ENCODE measurements around the gene FCRL3. TPM values are rescaled to one million over a fixed set of nuclear protein-coding genes. Genes with fewer than 3 reads are reported as not detected.

The FCRL3 gene
- total and polyA plus RNA-seq, 2 experiments from 2014 or later, result not detected

DNA sequence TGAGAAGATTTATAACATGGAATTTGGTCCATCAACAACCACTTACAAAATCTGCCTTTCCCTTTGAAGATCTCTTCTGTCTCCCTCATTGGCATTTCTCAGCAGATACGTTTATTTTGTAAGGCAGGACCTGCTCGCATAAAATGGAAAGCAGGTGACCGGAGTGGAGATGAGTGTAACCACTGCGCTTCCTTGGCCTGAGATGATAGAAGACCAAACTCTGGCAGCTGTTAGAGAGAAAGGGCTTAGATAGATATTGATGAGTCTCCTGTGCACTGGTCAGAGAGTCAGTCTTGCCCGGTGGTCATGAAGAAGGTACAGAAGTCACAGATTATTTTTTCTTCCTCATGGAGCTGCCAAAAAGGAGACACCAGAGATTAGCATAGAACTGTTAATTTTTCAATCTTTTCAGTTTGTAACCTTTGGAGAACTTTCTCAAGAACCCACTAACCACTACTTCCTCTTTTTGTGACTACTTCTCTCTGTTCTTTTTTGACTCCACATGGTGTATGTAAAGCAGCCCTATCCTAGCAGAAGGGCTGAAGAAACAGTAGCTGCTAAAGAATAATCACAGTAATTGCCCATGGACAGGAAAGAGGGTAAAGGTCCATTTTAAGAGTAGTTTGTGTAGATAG, 47.6 kb downstream of the FCRL3 start:
- no peak overlapping the region for H3K4me3 ChIP-seq
- no peak overlapping the region for H3K27ac ChIP-seq
- TF ChIP-seq EZH2 (IDR thresholded peaks at IDR 0.05; ENCODE audit: borderline replicate concordance) (no peak), EZH2phosphoT487 (IDR thresholded peaks at IDR 0.05; ENCODE audit: low read depth, severe bottlenecking, unreplicated experiment) (no peak)
- TF ChIP-seq, protein P1, sequence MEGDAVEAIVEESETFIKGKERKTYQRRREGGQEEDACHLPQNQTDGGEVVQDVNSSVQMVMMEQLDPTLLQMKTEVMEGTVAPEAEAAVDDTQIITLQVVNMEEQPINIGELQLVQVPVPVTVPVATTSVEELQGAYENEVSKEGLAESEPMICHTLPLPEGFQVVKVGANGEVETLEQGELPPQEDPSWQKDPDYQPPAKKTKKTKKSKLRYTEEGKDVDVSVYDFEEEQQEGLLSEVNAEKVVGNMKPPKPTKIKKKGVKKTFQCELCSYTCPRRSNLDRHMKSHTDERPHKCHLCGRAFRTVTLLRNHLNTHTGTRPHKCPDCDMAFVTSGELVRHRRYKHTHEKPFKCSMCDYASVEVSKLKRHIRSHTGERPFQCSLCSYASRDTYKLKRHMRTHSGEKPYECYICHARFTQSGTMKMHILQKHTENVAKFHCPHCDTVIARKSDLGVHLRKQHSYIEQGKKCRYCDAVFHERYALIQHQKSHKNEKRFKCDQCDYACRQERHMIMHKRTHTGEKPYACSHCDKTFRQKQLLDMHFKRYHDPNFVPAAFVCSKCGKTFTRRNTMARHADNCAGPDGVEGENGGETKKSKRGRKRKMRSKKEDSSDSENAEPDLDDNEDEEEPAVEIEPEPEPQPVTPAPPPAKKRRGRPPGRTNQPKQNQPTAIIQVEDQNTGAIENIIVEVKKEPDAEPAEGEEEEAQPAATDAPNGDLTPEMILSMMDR (IDR thresholded peaks at IDR 0.05; ENCODE audit: poor library complexity), result no peak
- no peaks in the 10 kb centered on the region for H3K9me3 ChIP-seq (ENCODE audit: low read depth)
- H3K79me2 ChIP-seq, result no peaks in the 10 kb centered on the region
- 87% methylated on average over 5 of the region's 5 CpGs for WGBS (ENCODE audit: low lambda C conversion rate, missing lambda C conversion rate)
- H2AFZ ChIP-seq, result no peak overlapping the region
- no peaks in the 10 kb centered on the region for H3K9me2 ChIP-seq (replicated peaks; ENCODE audit: insufficient read depth)
- peaks cover 9% of the 10 kb centered on the region for H3K27me3 ChIP-seq
- no peaks in the 10 kb centered on the region for H3K36me3 ChIP-seq (replicated peaks; ENCODE audit: insufficient read depth, low read depth)
- no peaks in the 10 kb centered on the region for H4K20me1 ChIP-seq (ENCODE audit: insufficient read depth, poor library complexity, severe bottlenecking)
- no peak overlapping the region for H3K4me2 ChIP-seq
- no peaks in the 10 kb centered on the region for H3K4me1 ChIP-seq (ENCODE audit: insufficient read depth)
- DNase-seq (ENCODE audit: low spot score), result no peak

DNA sequence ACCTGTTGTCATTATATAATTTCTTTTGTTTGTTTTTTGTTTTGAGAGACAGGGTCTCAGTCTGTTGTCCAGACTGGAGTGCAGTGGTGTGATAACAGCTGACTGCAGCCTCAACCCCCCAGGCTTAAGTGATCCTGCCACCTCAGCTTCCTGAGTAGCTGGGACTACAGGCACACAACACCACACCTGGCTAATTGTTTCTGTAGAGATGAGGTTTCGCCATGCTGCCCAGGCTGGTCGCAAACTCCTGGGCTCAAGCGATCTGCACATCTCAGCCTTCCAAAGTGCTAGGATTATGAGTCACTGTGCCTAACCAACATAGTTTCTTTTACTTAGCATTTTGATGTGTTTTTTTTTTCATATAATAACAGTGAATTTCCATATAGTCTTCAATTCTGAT, 52.3 kb downstream of the FCRL3 start:
- no peak for DNase-seq (ENCODE audit: low spot score)
- Histone ChIP-seq H3K79me2 (no peaks in the 10 kb centered on the region), H3K9me2 (replicated peaks; ENCODE audit: insufficient read depth) (no peaks in the 10 kb centered on the region), H3K9me3 (ENCODE audit: low read depth) (no peaks in the 10 kb centered on the region), H3K4me1 (ENCODE audit: insufficient read depth) (no peaks in the 10 kb centered on the region), H3K27ac (no peak overlapping the region), H2AFZ (no peak overlapping the region), H3K36me3 (replicated peaks; ENCODE audit: insufficient read depth, low read depth) (no peaks in the 10 kb centered on the region), H3K4me2 (no peak overlapping the region), H3K4me3 (no peak overlapping the region), H4K20me1 (ENCODE audit: insufficient read depth, poor library complexity, severe bottlenecking) (no peaks in the 10 kb centered on the region), H3K27me3 (peaks cover 9% of the 10 kb centered on the region)
- no peak for TF ChIP-seq EZH2phosphoT487 (IDR thresholded peaks at IDR 0.05; ENCODE audit: low read depth, severe bottlenecking, unreplicated experiment)
- TF ChIP-seq, protein P1 (IDR thresholded peaks at IDR 0.05; ENCODE audit: poor library complexity), result no peak
- WGBS (ENCODE audit: low lambda C conversion rate, missing lambda C conversion rate), result 84% methylated on average over 3 of the region's 3 CpGs

DNA sequence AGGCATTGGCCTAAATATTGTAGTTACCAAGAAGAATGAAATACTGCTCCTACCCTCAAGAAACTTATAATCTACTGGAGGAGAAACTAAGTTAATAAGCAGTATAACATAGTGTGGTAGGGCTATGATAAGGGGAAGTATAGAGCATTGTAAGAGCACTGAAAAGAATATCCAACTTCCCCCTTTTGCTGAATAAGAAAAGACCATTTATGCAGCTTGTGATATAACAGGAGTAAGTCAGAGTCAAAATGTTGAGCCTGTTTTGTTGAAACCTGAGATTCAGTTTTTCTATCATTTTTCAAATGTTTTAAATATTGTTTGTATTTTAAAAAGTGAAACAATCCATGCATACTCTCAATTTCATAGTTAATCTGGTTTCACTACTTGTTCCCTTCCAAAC, 54.4 kb downstream of the FCRL3 start:
- no peak overlapping the region for H2AFZ ChIP-seq
- DNase-seq (ENCODE audit: low spot score), result no peak
- H4K20me1 ChIP-seq (ENCODE audit: insufficient read depth, poor library complexity, severe bottlenecking), result no peaks in the 10 kb centered on the region
- no peaks in the 10 kb centered on the region for H3K9me2 ChIP-seq (replicated peaks; ENCODE audit: insufficient read depth)
- TF ChIP-seq, protein P1 (IDR thresholded peaks at IDR 0.05; ENCODE audit: poor library complexity), result no peak
- TF ChIP-seq EZH2 (IDR thresholded peaks at IDR 0.05; ENCODE audit: borderline replicate concordance) (no peak), EZH2phosphoT487 (IDR thresholded peaks at IDR 0.05; ENCODE audit: low read depth, severe bottlenecking, unreplicated experiment) (no peak)
- H3K4me2 ChIP-seq, result no peak overlapping the region
- H3K36me3 ChIP-seq (replicated peaks; ENCODE audit: insufficient read depth, low read depth), result no peaks in the 10 kb centered on the region
- H3K9me3 ChIP-seq (ENCODE audit: low read depth), result no peaks in the 10 kb centered on the region
- H3K4me1 ChIP-seq (ENCODE audit: insufficient read depth), result no peaks in the 10 kb centered on the region
- no peak overlapping the region for H3K27ac ChIP-seq
- H3K27me3 ChIP-seq, result peaks cover 4% of the 10 kb centered on the region
- no peak overlapping the region for H3K4me3 ChIP-seq
- H3K79me2 ChIP-seq, result no peaks in the 10 kb centered on the region

DNA sequence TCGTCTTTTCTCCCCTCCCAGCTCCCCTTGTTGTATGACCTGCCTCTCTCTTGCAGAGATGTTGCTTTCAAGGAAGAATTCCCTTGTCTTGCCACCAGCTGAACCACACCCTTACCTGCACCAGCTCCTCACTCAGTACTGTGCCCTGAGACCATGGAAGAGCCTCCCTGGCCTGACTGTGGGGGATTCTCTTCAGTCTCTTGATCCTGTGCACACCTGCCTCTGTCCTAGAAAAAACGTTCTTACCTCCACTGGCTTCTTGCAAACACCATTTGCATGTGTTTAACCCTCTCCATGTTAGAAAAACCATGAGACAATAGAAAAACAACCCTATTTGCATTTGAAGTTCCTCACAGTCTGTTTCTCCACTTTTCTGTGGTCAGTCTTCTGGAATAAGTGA, 59.4 kb downstream of the FCRL3 start:
- no peaks in the 10 kb centered on the region for H3K79me2 ChIP-seq
- no peaks in the 10 kb centered on the region for H3K9me2 ChIP-seq (replicated peaks; ENCODE audit: insufficient read depth)
- no peak overlapping the region for H3K4me2 ChIP-seq
- no peaks in the 10 kb centered on the region for H3K36me3 ChIP-seq (replicated peaks; ENCODE audit: insufficient read depth, low read depth)
- no peaks in the 10 kb centered on the region for H3K4me1 ChIP-seq (ENCODE audit: insufficient read depth)
- TF ChIP-seq, protein P1 (IDR thresholded peaks at IDR 0.05; ENCODE audit: poor library complexity), result no peak
- no peak for TF ChIP-seq EZH2phosphoT487 (IDR thresholded peaks at IDR 0.05; ENCODE audit: low read depth, severe bottlenecking, unreplicated experiment)
- no peak for TF ChIP-seq EZH2 (IDR thresholded peaks at IDR 0.05; ENCODE audit: borderline replicate concordance)
- no peak overlapping the region for H2AFZ ChIP-seq
- no peaks in the 10 kb centered on the region for H3K9me3 ChIP-seq (ENCODE audit: low read depth)
- H3K4me3 ChIP-seq, result no peak overlapping the region
- H3K27me3 ChIP-seq, result no peaks in the 10 kb centered on the region
- H3K27ac ChIP-seq, result no peak overlapping the region
- DNase-seq (ENCODE audit: low spot score), result no peak
- H4K20me1 ChIP-seq (ENCODE audit: insufficient read depth, poor library complexity, severe bottlenecking), result no peaks in the 10 kb centered on the region
- WGBS (ENCODE audit: low lambda C conversion rate, missing lambda C conversion rate), result 55% methylated on average over 2 of the region's 2 CpGs
